Hepatocyte (in vitro differentiated cells): Measurements from ENCODE around the gene CEP55. TPM values are rescaled to one million over a fixed set of nuclear protein-coding genes. Genes with fewer than 3 reads are reported as not detected.

Experiments used
- DNase-seq: peaks from one replicate; pipeline ENCODE4 v3.0.0-alpha.2; 2016; ENCODE audit warnings: low spot score
- H2AFZ ChIP-seq: fragments of 200-600 bp; sonication (generic); 2 replicates; pipeline ENCODE4 v1.6.0; 2016; ENCODE audit warnings: antibody characterized with exemption, mild to moderate bottlenecking
- H3K27ac ChIP-seq: fragments of 200-600 bp; sonication (generic); 2 replicates; pipeline ENCODE4 v1.5.1; 2016; ENCODE audit warnings: mild to moderate bottlenecking
- H3K27me3 ChIP-seq: fragments of 200-600 bp; sonication (generic); 2 replicates; pipeline ENCODE4 v1.6.1; 2016
- H3K36me3 ChIP-seq: fragments of 200-600 bp; sonication (generic); replicated peaks from 2 replicates; pipeline ENCODE4 v1.5.1; 2016; ENCODE audit warnings: low read depth; ENCODE audit not compliant: insufficient read depth
- H3K4me1 ChIP-seq: fragments of 200-600 bp; sonication (generic); 2 replicates; pipeline ENCODE4 v1.5.1; 2016; ENCODE audit warnings: mild to moderate bottlenecking, moderate library complexity; ENCODE audit not compliant: insufficient read depth
- H3K4me2 ChIP-seq: fragments of 200-600 bp; sonication (generic); 2 replicates; pipeline ENCODE4 v1.6.0; 2016
- H3K4me3 ChIP-seq: fragments of 200-600 bp; sonication (generic); 2 replicates; pipeline ENCODE4 v1.5.1; 2016; ENCODE audit warnings: mild to moderate bottlenecking
- H3K79me2 ChIP-seq: fragments of 200-600 bp; sonication (generic); 2 replicates; pipeline ENCODE4 v1.6.0; 2017; ENCODE audit warnings: mild to moderate bottlenecking
- H3K9me2 ChIP-seq: fragments of 200-600 bp; sonication (generic); replicated peaks from 2 replicates; pipeline ENCODE4 v1.6.0; 2017; ENCODE audit warnings: mild to moderate bottlenecking; ENCODE audit not compliant: insufficient read depth
- H3K9me3 ChIP-seq: fragments of 200-600 bp; sonication (generic); 2 replicates; pipeline ENCODE4 v1.5.1; 2016; ENCODE audit warnings: low read depth, mild to moderate bottlenecking
- H4K20me1 ChIP-seq: fragments of 200-600 bp; sonication (generic); 2 replicates; pipeline ENCODE4 v1.6.0; 2016; ENCODE audit warnings: mild to moderate bottlenecking; ENCODE audit not compliant: insufficient read depth, poor library complexity, severe bottlenecking
- EZH2 ChIP-seq: fragments of 200-600 bp; sonication (generic); IDR thresholded peaks from 2 replicates; pipeline ENCODE4 v1.6.1; 2016; ENCODE audit warnings: antibody characterized with exemption, mild to moderate bottlenecking, borderline replicate concordance
- EZH2phosphoT487 ChIP-seq: fragments of 200-600 bp; sonication (generic); IDR thresholded peaks from one replicate; pipeline ENCODE4 v1.6.1; 2018; ENCODE audit warnings: antibody characterized with exemption, mild to moderate bottlenecking, low read depth, moderate library complexity; ENCODE audit not compliant: unreplicated experiment, severe bottlenecking
- WGBS: methylation state at CpG from one replicate; pipeline ENCODE4 v1.1.6; 2016; ENCODE audit warnings: low lambda C conversion rate; ENCODE audit errors: missing lambda C conversion rate; 5-methylcytosine and 5-hydroxymethylcytosine counted together
- polyA plus RNA-seq: library from polyadenylated mRNA; unstranded; fragments of >200 nt; fragmentation: Nextera tagmentation; extraction: Ambion mirVana; gene quantifications from 2 replicates; pipeline ENCODE4 v1.2.1, GENCODE V29; 2016
- total RNA-seq: library from RNA; depleted of rRNA; stranded (reverse); fragments of >200 nt; gene quantifications from 2 replicates; pipeline ENCODE4 v1.2.3, GENCODE V29; 2014
- TF ChIP-seq, protein P1 (sequence below): fragments of 200-600 bp; sonication (generic); IDR thresholded peaks from 2 replicates; pipeline ENCODE4 v1.5.1; 2016; ENCODE audit warnings: antibody characterized with exemption, mild to moderate bottlenecking; ENCODE audit not compliant: poor library complexity

Gene CEP55
- total and polyA plus RNA-seq, 2 experiments from 2014 or later = 4.0 to 5.4 TPM

DNA sequence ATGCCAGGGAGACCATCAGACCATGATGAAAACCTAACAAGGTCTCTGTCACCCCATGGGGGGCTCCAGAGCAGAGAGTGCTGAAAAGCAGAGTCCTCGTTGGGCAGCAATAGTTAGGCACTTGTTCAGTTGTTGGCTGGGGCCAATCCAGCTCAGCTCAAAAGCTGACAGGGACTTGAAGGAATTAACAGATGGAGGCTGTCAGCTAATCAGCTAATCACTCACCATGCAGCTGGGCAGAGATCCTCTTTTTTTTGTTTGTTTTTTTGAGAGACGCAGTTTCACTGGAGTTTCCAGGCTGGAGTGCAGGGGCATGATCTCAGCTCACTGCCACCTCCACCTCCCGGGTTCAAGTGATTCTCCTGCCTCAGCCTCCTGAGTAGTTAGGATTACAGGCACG, 18.1 kb downstream of the CEP55 start:
- Histone ChIP-seq H3K36me3 (no peaks in the 10 kb centered on the region), H3K9me3 (no peaks in the 10 kb centered on the region), H3K9me2 (no peaks in the 10 kb centered on the region), H3K4me2 (no peak overlapping the region), H3K79me2 (no peaks in the 10 kb centered on the region), H3K27me3 (no peaks in the 10 kb centered on the region), H4K20me1 (no peaks in the 10 kb centered on the region), H3K27ac (no peak overlapping the region), H2AFZ (no peak overlapping the region), H3K4me3 (no peak overlapping the region), H3K4me1 (no peaks in the 10 kb centered on the region)
- no peak for DNase-seq
- TF ChIP-seq EZH2 (no peak), EZH2phosphoT487 (no peak)
- WGBS = 89% methylated on average over 4 of the region's 4 CpGs

DNA sequence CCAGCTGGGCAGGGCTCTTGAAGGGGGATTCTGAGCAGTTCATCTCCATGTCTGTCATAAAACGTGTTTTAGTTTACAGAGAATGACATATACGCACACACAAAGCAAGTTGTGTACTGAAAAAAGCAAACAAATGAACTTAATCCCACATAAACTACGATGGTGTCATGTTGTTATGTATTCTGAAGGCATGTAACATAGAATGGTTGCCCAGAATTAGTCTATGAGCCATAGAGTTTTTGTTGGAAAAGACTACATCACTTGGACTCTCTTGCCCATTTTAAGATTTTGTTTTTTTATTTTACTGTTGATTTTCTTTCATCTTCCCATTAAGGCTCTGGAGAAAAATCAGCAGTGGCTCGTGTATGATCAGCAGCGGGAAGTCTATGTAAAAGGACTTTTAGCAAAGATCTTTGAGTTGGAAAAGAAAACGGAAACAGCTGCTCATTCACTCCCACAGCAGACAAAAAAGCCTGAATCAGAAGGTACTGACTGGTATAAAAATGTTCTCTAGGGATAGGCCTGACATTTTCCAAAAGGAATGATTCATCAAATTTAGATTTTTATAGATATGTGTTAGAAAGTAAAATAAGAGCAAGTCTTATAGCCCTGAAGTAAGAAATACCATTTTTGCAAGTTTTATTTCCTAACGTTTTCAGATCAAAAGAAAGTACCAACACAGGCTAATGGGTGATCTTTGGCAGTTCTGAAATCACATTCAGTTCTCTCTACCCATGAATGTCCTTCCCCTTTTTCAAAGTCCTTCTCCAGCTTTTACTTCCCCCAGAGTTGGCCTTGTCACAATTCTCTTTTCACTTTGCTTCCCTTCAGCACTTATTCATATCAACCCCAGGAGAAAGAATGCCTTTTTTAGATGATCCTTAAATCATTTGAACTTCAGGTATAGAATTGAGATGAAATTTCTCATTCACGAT, 18.9 kb downstream of the CEP55 start:
- no peaks in the 10 kb centered on the region for H3K4me1 ChIP-seq
- H3K79me2 ChIP-seq = no peaks in the 10 kb centered on the region
- no peaks in the 10 kb centered on the region for H3K27me3 ChIP-seq
- no peak overlapping the region for H3K4me2 ChIP-seq
- no peak overlapping the region for H2AFZ ChIP-seq
- H3K4me3 ChIP-seq = no peak overlapping the region
- H4K20me1 ChIP-seq = no peaks in the 10 kb centered on the region
- no peaks in the 10 kb centered on the region for H3K9me3 ChIP-seq
- 90% methylated on average over 8 of the region's 8 CpGs for WGBS
- TF ChIP-seq, protein P1, sequence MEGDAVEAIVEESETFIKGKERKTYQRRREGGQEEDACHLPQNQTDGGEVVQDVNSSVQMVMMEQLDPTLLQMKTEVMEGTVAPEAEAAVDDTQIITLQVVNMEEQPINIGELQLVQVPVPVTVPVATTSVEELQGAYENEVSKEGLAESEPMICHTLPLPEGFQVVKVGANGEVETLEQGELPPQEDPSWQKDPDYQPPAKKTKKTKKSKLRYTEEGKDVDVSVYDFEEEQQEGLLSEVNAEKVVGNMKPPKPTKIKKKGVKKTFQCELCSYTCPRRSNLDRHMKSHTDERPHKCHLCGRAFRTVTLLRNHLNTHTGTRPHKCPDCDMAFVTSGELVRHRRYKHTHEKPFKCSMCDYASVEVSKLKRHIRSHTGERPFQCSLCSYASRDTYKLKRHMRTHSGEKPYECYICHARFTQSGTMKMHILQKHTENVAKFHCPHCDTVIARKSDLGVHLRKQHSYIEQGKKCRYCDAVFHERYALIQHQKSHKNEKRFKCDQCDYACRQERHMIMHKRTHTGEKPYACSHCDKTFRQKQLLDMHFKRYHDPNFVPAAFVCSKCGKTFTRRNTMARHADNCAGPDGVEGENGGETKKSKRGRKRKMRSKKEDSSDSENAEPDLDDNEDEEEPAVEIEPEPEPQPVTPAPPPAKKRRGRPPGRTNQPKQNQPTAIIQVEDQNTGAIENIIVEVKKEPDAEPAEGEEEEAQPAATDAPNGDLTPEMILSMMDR = no peak
- TF ChIP-seq EZH2phosphoT487 (no peak), EZH2 (no peak)
- H3K9me2 ChIP-seq = no peaks in the 10 kb centered on the region
- no peak for DNase-seq
- no peak overlapping the region for H3K27ac ChIP-seq
- H3K36me3 ChIP-seq = no peaks in the 10 kb centered on the region

DNA sequence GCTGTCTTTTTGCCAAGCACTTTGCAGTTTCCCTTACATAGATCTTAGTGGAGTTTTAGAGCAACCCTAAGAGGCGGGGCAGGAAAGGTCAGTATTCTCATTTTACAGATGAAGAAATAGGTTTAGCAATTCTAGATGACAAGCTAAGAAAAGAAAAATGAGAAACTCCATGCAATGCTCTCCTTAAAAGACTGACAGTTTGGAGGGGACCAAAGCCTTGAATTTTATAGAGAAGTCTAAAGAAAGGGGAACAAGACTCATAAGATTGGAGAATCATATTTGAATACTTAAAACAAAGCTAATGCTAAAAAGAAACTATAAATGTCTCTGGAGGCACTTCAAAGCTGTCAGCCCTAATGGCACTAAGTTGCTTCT, 19.6 kb downstream of the CEP55 start:
- H3K9me3 ChIP-seq = no peaks in the 10 kb centered on the region
- no peak overlapping the region for H2AFZ ChIP-seq
- no peak overlapping the region for H3K27ac ChIP-seq
- WGBS = 100% methylated on average over 1 of the region's 1 CpG
- TF ChIP-seq, protein P1 = no peak
- no peak for TF ChIP-seq EZH2phosphoT487
- TF ChIP-seq EZH2 = no peak
- H4K20me1 ChIP-seq = no peaks in the 10 kb centered on the region
- no peaks in the 10 kb centered on the region for H3K36me3 ChIP-seq
- no peaks in the 10 kb centered on the region for H3K27me3 ChIP-seq
- H3K4me2 ChIP-seq = no peak overlapping the region
- no peak overlapping the region for H3K4me3 ChIP-seq
- no peaks in the 10 kb centered on the region for H3K9me2 ChIP-seq
- no peak for DNase-seq
- no peaks in the 10 kb centered on the region for H3K79me2 ChIP-seq
- no peaks in the 10 kb centered on the region for H3K4me1 ChIP-seq

DNA sequence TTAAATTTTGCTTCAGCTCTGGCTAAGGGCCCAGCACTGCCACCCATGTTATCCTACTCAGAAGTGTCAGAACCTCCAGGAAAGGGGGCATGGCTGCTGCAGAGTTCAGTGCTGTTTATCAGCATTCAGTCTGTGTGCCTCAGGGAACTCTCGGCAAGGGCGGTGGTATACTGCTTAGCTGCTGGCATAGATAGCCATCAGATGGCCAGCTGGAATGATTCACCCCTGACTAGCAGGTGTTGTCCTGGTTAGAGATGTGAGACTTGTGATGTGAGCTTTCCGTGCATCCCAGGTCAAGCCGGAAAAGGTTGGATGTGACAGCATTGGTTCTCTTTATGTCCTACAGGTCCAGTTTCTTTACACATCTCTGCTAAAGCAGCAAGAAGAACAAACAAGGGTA, 22.1 kb downstream of the CEP55 start:
- no peak overlapping the region for H3K4me2 ChIP-seq
- no peaks in the 10 kb centered on the region for H4K20me1 ChIP-seq
- no peaks in the 10 kb centered on the region for H3K4me1 ChIP-seq
- WGBS = 96% methylated on average over 4 of the region's 4 CpGs
- no peaks in the 10 kb centered on the region for H3K27me3 ChIP-seq
- DNase-seq = no peak
- H3K36me3 ChIP-seq = no peaks in the 10 kb centered on the region
- H3K9me3 ChIP-seq = no peaks in the 10 kb centered on the region
- H3K79me2 ChIP-seq = no peaks in the 10 kb centered on the region
- no peak overlapping the region for H3K27ac ChIP-seq
- no peak overlapping the region for H3K4me3 ChIP-seq
- no peaks in the 10 kb centered on the region for H3K9me2 ChIP-seq
- TF ChIP-seq, protein P1 = no peak
- TF ChIP-seq EZH2 (no peak), EZH2phosphoT487 (no peak)
- no peak overlapping the region for H2AFZ ChIP-seq
